ENCODE data around the gene OLA1. TPM values are rescaled to one million over a fixed set of nuclear protein-coding genes. Genes with fewer than 3 reads are reported as not detected.

The OLA1 gene
- total RNA-seq, 2 donors from 2014 or later = 43.8 to 56.7 TPM

- Histone ChIP-seq H3K27ac (no peak overlapping the region), H3K9me3 (no peaks in the 10 kb centered on the region), H3K4me1 (no peaks in the 10 kb centered on the region), H3K27me3 (no peaks in the 10 kb centered on the region), H3K4me3 (no peak overlapping the region), H3K36me3 (no peaks in the 10 kb centered on the region)
- no peak for TF ChIP-seq CTCF (IDR thresholded peaks at IDR 0.05)
- DNase-seq (ENCODE audit: low spot score) = no peak
These were observed 11.9 kb downstream of the OLA1 start for GRCh38 chr2:174236429-174236828.

DNA sequence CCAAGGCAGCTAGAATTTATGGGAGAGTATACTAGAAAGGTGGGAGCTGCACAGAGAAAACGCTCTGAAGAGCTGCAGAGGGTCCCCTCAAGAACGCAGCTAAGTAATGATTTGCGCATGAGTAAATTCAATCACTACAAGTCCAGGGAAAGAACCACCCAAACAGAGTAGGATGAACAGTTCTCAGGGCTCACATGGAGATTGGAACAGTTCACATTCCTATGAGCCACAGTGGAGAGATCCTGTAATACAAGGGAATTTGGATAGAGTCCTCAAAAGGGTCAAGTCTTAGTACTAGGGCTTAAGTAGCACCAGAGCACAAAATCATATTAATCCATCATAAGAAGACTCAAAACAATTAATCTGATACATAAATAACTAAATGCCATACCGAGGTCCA is 12.7 kb downstream of the OLA1 start:
- TF ChIP-seq CTCF (IDR thresholded peaks at IDR 0.05) = no peak
- H3K9me3 ChIP-seq = no peaks in the 10 kb centered on the region
- H3K27me3 ChIP-seq = no peaks in the 10 kb centered on the region
- no peak overlapping the region for H3K4me3 ChIP-seq
- H3K27ac ChIP-seq = no peak overlapping the region
- DNase-seq (ENCODE audit: low spot score) = no peak
- H3K36me3 ChIP-seq = no peaks in the 10 kb centered on the region
- H3K4me1 ChIP-seq = no peaks in the 10 kb centered on the region

DNA sequence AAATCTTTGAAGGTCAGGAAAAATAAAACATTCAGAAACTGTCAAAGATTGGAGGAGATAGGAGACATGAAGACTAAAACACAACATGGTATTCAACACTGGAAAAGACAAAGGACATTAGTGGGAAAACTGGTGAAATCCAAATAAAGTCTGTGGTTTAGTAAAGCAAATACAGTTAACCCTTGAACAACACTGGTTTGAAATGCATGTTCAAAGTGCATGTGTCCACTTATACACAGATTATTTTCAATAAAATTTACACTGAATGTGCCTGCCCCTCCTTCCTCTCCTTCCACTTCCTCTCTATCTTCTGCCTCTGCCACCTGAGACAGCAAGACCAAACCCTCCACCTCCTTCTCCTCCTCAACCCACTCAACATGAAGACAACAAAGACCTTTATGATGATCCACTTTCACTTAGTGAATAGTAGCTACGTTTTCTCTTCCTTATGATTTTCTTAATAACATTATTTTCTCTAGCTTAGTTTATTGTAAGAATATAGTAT is 14.5 kb downstream of the OLA1 start:
- TF ChIP-seq CTCF (IDR thresholded peaks at IDR 0.05) = no peak
- no peaks in the 10 kb centered on the region for H3K4me1 ChIP-seq
- DNase-seq (ENCODE audit: low spot score) = no peak

GRCh38 chr2:174227748-174228147 is 20.6 kb downstream of the OLA1 start:
- no peaks in the 10 kb centered on the region for H3K36me3 ChIP-seq
- no peaks in the 10 kb centered on the region for H3K4me1 ChIP-seq
- H3K4me3 ChIP-seq = no peak overlapping the region
- no peak overlapping the region for H3K27ac ChIP-seq
- H3K27me3 ChIP-seq = no peaks in the 10 kb centered on the region
- DNase-seq (ENCODE audit: low spot score) = no peak
- H3K9me3 ChIP-seq = no peaks in the 10 kb centered on the region
- no peak for TF ChIP-seq CTCF (IDR thresholded peaks at IDR 0.05)

More for the DNA sequence above, 14.5 kb downstream of the OLA1 start:
- Histone ChIP-seq H3K27ac (no peak overlapping the region), H3K27me3 (no peaks in the 10 kb centered on the region), H3K36me3 (no peaks in the 10 kb centered on the region), H3K9me3 (no peaks in the 10 kb centered on the region), H3K4me3 (no peak overlapping the region)

DNA sequence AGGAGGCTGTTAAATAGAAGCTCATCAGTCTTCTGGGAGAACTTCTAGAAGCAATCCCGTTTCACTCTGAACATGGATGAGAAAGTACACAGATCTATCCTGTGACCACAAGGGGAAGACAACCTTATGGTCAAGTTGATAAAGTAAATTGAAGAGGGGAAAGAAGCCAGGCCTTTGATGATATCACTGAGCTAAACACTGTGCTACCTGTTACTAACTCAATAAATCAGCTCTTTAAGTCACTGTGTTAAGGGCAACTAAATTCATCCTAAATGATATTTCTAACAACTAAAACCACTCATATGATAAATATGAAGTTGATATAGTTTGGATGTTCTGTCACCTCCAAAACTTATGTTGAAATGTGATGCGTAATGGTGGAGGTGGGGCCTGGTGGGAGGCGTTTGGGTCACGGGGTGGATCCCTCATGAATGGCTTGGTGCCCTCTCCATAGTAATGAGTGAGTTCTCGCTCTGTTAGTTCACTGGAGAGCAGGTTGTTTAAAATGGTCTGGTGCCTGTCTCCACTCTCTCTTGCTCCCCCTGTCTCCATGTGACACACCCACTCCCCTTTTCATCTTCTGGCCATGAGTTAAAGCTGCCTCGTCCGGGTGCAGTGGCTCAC is 23.6 kb downstream of the OLA1 start:
- DNase-seq (ENCODE audit: low spot score) = no peak
- Histone ChIP-seq H3K36me3 (no peaks in the 10 kb centered on the region), H3K27ac (no peak overlapping the region), H3K9me3 (no peaks in the 10 kb centered on the region), H3K4me1 (no peaks in the 10 kb centered on the region), H3K4me3 (no peak overlapping the region), H3K27me3 (no peaks in the 10 kb centered on the region)
- TF ChIP-seq CTCF (IDR thresholded peaks at IDR 0.05) = no peak

DNA sequence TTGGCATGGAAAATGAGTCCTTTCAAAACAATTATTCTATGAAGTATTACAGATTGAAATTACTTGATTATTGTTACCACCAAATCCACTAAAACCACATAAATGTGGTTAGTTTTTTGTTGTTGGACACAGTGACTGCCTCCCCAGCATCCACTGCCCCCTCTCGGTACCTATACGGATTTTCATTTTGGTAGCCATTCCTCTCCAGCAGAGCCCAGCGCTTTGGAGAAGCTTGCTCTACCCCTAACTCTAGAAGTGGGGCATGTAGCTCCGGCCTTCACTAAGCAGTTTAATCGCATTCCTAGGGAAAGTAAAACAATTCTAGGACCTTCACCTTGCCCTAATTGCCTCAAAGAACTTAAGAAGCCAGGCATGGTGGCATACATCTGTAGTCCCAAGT is 24.2 kb downstream of the OLA1 start:
- no peak overlapping the region for H3K4me3 ChIP-seq
- H3K4me1 ChIP-seq = no peaks in the 10 kb centered on the region
- no peaks in the 10 kb centered on the region for H3K27me3 ChIP-seq
- DNase-seq (ENCODE audit: low spot score) = no peak
- H3K9me3 ChIP-seq = no peaks in the 10 kb centered on the region
- no peaks in the 10 kb centered on the region for H3K36me3 ChIP-seq
- no peak for TF ChIP-seq CTCF (IDR thresholded peaks at IDR 0.05)
- no peak overlapping the region for H3K27ac ChIP-seq

Measured in right atrium auricular region (tissue), 2 donors.